GM10266 (cell line): ENCODE measurements around the gene PTPRM.

Experiments used
- DNase-seq: peaks from one replicate; pipeline ENCODE4 v3.0.0; 2012; ENCODE audit errors: extremely low spot score
- TF ChIP-seq, protein P1 (sequence below): IDR thresholded peaks from 2 replicates; pipeline ENCODE4 v1.5.1; 2012; ENCODE audit warnings: mild to moderate bottlenecking, low read depth; ENCODE audit not compliant: control insufficient read depth, insufficient read depth; ENCODE audit errors: missing control alignments

The PTPRM gene

DNA sequence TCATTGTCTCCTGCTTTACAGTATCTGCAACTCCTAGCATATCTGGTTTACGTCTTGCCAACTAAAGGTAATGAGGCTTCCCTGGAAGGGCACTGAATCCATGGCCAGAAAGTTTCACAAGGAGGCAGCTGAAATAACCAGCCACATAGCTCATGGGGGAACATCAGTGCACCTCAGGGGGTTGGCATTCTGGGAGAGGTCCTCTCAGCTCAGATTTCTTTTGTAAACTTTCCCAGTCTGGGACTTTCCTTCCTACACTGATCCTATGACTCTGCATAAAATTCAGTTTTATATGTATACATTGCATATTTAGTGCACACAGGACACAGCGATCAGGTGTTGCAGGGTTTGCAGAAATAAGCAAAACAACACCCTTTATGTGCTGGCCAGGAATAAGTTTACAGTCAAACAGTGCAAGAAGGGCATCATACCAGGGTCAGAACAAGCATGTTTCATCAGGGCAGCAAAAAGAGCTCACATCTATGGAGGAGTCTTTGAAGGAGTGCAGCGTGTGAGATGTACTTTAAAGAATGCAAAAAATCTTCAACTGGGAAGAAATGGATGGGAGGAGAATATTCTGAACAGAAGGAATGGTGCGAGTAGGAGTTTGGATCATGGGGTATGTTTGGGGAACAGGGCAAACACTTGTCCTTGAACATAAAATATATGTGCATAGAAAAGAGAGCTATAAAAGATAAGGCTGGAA lies 801.5 kb downstream of the PTPRM start:
- TF ChIP-seq, protein P1, sequence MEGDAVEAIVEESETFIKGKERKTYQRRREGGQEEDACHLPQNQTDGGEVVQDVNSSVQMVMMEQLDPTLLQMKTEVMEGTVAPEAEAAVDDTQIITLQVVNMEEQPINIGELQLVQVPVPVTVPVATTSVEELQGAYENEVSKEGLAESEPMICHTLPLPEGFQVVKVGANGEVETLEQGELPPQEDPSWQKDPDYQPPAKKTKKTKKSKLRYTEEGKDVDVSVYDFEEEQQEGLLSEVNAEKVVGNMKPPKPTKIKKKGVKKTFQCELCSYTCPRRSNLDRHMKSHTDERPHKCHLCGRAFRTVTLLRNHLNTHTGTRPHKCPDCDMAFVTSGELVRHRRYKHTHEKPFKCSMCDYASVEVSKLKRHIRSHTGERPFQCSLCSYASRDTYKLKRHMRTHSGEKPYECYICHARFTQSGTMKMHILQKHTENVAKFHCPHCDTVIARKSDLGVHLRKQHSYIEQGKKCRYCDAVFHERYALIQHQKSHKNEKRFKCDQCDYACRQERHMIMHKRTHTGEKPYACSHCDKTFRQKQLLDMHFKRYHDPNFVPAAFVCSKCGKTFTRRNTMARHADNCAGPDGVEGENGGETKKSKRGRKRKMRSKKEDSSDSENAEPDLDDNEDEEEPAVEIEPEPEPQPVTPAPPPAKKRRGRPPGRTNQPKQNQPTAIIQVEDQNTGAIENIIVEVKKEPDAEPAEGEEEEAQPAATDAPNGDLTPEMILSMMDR: no peak
- no peak for DNase-seq

DNA sequence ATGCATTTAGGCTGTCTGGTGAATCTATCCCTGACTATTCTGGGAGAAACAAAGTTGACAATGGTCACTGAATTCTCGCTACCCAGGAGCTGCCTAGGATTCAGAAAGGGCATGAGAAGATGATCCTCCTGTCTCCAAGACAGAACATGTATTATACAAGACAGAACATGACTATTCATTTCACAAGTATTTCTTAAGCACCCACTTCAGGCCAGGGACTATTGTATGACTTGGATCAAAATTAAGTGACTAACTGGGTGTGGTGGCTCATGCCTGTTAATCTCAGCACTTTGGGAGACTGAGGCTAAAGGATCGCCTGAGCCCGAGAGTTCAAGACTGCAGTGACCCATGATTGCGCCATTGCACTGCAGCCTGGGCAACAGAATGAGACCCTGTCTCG lies 806.4 kb downstream of the PTPRM start:
- TF ChIP-seq, protein P1: no peak
- no peak for DNase-seq

DNA sequence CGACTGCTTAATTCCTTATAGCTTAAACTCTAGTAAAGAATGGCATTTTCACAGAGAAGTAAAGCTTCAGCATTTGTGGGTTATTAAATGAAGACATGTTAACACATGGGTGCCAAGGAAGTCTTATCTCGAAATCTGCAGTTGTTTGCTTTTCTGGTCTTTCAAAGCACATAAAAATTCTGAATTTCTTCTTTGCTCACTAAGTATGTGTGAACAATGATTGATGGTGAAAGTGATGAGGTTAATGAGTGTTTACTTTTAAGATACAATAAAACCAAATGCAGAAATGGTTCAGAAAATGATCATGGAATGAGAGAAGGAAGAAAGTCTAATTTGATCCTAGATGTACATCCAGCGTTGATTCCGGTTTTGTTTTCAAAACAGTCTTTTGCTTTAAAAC lies 807.6 kb downstream of the PTPRM start:
- TF ChIP-seq, protein P1: no peak
- no peak for DNase-seq

DNA sequence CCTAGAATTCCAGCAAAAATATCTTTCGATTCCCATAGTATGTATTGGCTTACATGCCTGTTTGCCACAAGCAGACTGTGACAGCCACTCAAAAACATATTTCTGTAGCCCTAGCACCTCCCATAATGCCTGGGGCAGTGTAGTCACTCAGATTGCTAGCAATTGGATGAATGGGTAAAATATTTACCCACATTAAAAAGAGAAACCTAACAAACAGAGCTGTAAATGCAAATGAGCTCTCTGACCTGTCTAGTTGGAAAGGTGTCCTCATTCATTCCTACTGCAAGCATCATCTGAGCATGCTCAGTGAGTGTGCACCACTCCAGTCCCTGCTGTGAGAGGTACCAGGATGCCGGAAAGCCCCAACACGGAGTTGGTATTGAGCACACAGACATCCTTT lies 808.1 kb downstream of the PTPRM start:
- TF ChIP-seq, protein P1: no peak
- DNase-seq: no peak

DNA sequence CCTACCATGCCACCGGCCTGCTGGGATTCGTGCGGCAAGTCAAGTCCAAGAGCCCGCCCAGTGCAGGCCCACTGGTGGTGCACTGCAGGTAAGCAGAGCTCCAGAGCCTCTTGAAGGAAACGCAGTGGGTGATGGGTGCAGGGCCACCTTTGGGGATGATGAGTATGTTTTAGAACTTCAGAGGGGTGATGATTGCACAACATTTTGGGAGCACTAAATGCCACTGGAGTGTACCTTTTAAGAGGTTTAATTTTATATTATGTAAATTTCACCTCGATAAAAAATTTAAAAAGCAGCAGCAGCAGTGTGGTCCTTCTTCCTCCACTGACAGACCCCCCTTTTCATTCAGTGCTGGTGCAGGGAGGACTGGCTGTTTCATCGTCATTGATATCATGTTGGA lies 809.0 kb downstream of the PTPRM start:
- TF ChIP-seq, protein P1: no peak
- DNase-seq: no peak

DNA sequence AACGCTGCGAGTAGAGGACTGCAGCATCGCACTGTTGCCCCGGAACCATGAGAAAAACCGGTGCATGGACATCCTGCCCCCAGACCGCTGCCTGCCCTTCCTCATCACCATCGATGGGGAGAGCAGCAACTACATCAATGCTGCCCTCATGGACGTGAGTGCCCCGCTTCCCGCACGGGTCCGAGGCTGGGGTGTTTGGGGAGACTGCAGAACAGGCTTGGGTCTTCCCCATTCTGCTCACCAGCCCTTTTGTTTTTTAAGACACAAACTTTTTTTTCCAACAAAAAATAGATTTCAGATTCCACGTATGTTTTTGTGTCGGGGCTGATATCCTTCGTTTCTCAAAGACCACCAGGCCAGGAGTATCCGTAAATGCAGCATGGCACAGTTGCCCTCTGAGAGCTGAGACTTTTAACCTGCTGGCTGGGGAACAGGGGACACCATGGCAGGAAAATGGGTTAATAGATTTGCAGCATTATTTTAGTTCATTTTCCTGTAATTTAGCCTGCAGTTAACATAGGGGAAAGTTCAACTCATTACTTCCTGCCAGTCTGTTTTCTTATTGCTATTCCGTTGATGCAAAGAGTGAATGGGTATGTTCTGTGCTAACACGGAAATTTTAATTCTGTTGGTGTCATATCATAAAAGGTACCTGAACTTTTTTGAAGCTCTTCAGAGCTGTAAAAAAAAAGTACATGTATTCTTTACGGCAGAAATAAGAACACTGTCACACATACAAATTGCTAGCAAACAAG lies 812.2 kb downstream of the PTPRM start:
- DNase-seq: no peak
- TF ChIP-seq, protein P1: no peak

DNA sequence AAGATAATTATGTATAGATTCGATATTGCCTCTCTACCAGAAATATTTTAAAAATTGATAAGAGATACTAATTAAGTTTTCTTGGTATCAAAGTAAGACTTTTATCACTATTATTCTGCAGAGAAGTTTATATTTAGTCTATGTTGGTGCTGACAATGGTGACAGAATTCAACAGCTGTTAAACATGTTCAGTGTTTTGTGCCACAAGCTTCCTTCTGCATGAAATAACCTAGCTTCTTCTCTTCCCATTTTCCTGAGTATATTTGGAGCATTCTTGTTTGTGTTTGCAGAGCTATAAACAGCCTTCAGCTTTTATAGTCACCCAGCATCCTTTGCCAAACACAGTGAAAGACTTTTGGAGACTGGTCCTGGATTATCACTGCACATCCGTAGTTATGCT lies 812.9 kb downstream of the PTPRM start:
- TF ChIP-seq, protein P1: no peak
- no peak for DNase-seq
